Lower leg skin (tissue), 4 donors: Measurements from ENCODE around the gene PEX10. TPM values are rescaled to one million over a fixed set of nuclear protein-coding genes. Genes with fewer than 3 reads are reported as not detected.

Experiments used
- DNase-seq, 2 donors: peaks; one replicate each; pipeline ENCODE4 v3.0.0-alpha.2; 2019; ENCODE audit warnings: low spot score in 2 of 2
- H3K4me3 ChIP-seq: fragments of 200-600 bp; sonication (generic); 2 replicates; pipeline ENCODE4 v1.5.1; 2017; ENCODE audit warnings: mild to moderate bottlenecking, low read depth; ENCODE audit not compliant: poor library complexity, severe bottlenecking
- POLR2A ChIP-seq, 2 donors: fragments of 450-650 bp; IDR thresholded peaks; one replicate each; pipeline ENCODE4 v1.6.1; 2016 to 2017; ENCODE audit warnings: antibody characterized with exemption in 2 of 2, mild to moderate bottlenecking in 1 of 2, moderate library complexity in 1 of 2
- WGBS, 2 donors: methylation state at CpG; one replicate each; pipeline ENCODE4 v1.1.5; 2018; 5-methylcytosine and 5-hydroxymethylcytosine counted together
- intact Hi-C: fragments of 100-400 bp; cut with DNase I; formaldehyde crosslinking; loops from one replicate; pipeline ENCODE4 v1.15.0; 2023; ENCODE audit warnings: low total_unique reads
- total RNA-seq, 4 donors: library from RNA; depleted of rRNA; stranded (reverse); fragments of >200 nt; gene quantifications; one replicate each; pipeline ENCODE4 v1.1.0, GENCODE V29; 2016
- TF ChIP-seq, protein P1 (sequence below), 3 donors: fragments of 450-650 bp; IDR thresholded peaks; one replicate each; pipeline ENCODE4 v1.5.1; 2016; ENCODE audit warnings: antibody characterized with exemption in 3 of 3, mild to moderate bottlenecking in 3 of 3, moderate library complexity in 2 of 3

PEX10 gene
- total RNA-seq, 4 donors from 2014 or later: 18.3 to 35.9 (median 27.7) TPM

DNA sequence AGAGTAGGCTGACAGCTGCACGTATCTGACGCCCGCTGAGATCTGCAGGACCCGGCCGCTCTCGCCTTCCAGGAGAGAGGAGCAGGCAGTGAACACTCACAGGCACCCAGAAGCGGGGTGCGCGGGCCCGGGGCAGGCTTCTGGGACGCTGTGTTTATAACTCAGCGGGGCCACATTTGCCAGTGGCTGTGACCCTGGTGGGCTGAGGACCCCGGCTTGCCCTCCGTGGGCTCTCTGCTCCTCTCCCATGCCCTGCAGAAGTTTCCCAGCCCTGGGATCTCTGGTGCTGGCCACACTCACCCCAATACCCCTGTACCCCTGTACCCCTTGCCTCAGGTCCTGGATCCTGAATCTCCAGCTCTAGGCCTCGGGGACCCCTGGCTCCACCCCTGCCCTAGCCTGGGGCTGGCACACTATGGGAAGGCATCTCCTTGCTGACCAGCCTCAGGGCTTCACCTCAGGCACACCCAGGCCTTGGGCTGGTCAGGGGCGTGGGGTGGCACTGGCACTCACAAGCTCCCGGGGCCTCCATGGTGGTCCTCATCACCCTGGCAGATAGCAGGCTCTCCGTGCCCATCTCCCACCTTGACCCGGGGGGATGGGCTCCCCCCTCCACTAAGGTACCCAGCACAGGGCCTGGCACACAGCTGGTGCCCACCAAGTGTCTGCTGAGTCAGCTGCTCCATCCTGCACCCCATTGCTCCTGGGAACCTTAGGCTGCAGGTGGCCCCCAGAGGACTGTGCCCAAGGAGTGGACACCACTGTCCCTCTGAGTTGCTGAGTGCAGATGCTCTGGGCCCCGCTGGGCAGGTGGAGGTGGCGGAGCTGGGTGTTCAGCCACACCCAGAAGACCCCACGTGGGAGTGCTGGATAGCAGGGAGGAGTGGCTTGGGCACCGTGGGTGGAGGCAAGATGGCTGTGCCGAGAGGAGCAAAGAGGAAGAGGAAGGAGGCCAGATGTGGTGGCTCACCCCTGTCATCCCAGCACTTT, 53.4 kb downstream of the PEX10 start:
- intact Hi-C loops: no loop called here
- DNase-seq: peak in 1 of 2 donors; percentile 72
- 82% methylated on average over 20 to 21 of the region's 24 CpGs for WGBS, 2 donors
- TF ChIP-seq, protein P1, sequence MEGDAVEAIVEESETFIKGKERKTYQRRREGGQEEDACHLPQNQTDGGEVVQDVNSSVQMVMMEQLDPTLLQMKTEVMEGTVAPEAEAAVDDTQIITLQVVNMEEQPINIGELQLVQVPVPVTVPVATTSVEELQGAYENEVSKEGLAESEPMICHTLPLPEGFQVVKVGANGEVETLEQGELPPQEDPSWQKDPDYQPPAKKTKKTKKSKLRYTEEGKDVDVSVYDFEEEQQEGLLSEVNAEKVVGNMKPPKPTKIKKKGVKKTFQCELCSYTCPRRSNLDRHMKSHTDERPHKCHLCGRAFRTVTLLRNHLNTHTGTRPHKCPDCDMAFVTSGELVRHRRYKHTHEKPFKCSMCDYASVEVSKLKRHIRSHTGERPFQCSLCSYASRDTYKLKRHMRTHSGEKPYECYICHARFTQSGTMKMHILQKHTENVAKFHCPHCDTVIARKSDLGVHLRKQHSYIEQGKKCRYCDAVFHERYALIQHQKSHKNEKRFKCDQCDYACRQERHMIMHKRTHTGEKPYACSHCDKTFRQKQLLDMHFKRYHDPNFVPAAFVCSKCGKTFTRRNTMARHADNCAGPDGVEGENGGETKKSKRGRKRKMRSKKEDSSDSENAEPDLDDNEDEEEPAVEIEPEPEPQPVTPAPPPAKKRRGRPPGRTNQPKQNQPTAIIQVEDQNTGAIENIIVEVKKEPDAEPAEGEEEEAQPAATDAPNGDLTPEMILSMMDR (IDR thresholded peaks at IDR 0.05): no peak
- H3K4me3 ChIP-seq: no peak overlapping the region

- 88 to 93% methylated on average over 11 of the region's 13 CpGs for WGBS, 2 donors
- DNase-seq: peak in 1 of 2 donors; percentile 58
- intact Hi-C loops: no loop called here
- TF ChIP-seq, protein P1 (IDR thresholded peaks at IDR 0.05): no peak
- TF ChIP-seq POLR2A (IDR thresholded peaks at IDR 0.05): no peak
- no peak overlapping the region for H3K4me3 ChIP-seq
These were observed 54.3 kb downstream of the PEX10 start for GRCh38 chr1:2358072-2358471.

DNA sequence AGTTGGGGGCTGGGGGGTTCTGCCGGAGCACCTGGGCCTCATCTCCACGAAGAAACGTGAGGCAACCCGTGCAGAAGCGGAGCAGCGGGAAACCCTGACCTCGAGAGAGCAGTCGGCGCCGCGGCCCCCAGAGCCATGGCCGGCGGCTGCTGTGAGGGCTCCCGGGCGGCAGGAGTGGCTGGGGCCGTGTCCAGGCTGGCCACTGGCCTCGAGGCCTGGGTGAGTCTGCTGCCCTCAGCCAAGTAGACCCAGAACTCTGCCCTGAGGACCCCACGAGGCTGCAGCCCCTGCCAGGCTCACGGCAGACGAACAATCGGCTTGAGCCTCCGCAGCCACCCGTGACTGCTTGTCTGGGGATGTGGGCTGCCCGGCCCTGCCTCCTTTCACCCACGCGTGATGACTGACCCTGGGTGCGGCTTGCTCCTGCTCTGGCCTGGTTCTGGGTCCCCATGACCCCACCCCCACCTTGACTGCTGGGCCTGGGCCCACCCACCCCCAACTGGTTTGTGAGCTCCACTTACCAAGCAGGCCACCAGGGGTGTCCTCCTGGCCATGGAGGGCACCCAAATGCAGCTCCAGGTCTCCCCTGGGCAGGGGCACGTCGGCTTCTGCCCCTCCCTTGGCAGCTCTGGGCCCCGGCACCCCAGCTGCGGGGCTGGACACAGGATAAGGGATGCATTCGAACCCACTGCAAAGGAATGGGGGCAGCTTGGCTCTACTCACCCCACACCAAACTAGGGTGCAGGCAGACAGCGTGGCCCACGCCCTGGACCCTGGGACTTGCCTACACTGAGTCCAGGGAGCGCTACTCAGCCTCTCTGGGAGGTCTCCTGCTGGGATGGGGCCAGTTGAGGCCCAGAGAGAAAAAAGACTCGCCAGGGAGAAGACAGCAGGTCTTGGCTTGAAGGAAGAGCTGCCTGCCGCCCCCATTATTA, 55.2 kb downstream of the PEX10 start:
- no peak overlapping the region for H3K4me3 ChIP-seq
- WGBS, 2 donors: 85 to 87% methylated on average over 17 to 36 of the region's 37 CpGs
- TF ChIP-seq POLR2A (IDR thresholded peaks at IDR 0.05): no peak
- TF ChIP-seq, protein P1 (IDR thresholded peaks at IDR 0.05): no peak
- intact Hi-C loops: no loop called here
- DNase-seq: peak in 1 of 2 donors; percentile 68

DNA sequence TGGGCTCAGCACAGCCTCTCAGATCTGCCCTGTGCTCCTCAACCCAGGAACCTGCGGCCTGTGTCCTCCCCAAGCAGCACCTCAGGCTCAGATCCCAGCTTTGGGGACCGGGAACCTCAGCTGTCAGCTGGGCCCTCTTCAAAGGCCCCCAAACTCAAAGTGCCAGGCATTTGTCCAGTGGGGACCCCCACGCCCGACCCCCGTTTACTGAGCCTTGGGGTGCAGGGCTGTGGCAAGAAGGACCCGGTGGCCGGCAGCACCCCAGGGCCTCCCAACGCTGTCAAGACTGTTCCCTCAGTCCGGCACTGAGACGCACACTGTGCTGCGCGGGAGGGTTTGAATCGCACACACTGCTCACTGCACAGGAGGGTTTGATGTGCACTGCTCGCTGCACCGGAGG, 56.0 kb downstream of the PEX10 start:
- 93 to 97% methylated on average over 14 to 15 of the region's 15 CpGs for WGBS, 2 donors
- H3K4me3 ChIP-seq: no peak overlapping the region
- TF ChIP-seq POLR2A (IDR thresholded peaks at IDR 0.05): no peak
- TF ChIP-seq, protein P1 (IDR thresholded peaks at IDR 0.05): no peak

GRCh38 chr1:2355373-2356261, 56.7 kb downstream of the PEX10 start:
- WGBS, 2 donors: 78 to 86% methylated on average over 22 to 24 of the region's 28 CpGs

More for the DNA sequence above, 56.0 kb downstream of the PEX10 start:
- no peak for DNase-seq
- intact Hi-C loops: no loop called here

More at GRCh38 chr1:2355373-2356261, 56.7 kb downstream of the PEX10 start:
- no peak overlapping the region for H3K4me3 ChIP-seq
- no peak for DNase-seq
- TF ChIP-seq, protein P1 (IDR thresholded peaks at IDR 0.05): no peak
- TF ChIP-seq POLR2A (IDR thresholded peaks at IDR 0.05): no peak
- intact Hi-C loops: no loop called here
